ENCODE results near the gene TUBB2B.

GRCh38 chr6:3210024-3210610, 17.3 kb downstream of the TUBB2B start:
- TF ChIP-seq CTCF (IDR thresholded peaks at IDR 0.05) = no peak
- no peak for TF ChIP-seq POLR2A (IDR thresholded peaks at IDR 0.05)

Measured in vagina (tissue), 2 donors.